H9 (cell line): ENCODE data around the gene DEPDC1B. TPM values are rescaled to one million over a fixed set of nuclear protein-coding genes. Genes with fewer than 3 reads are reported as not detected.

Experiments used
- DNase-seq: peaks from one replicate; pipeline ENCODE4 v3.0.0-alpha.2; 2017
- H2AFZ ChIP-seq: one replicate; pipeline ENCODE4 v1.6.1; 2013; ENCODE audit warnings: mild to moderate bottlenecking, low read length, control low read depth, moderate library complexity
- H2AK5ac ChIP-seq: 2 replicates; pipeline ENCODE4 v1.6.1; 2013; ENCODE audit warnings: low read length, control low read depth, mixed read lengths; ENCODE audit not compliant: insufficient read length
- H2BK120ac ChIP-seq: one replicate; pipeline ENCODE4 v1.6.1; 2013; ENCODE audit warnings: low read depth, mild to moderate bottlenecking, low read length, control low read depth, inconsistent platforms; ENCODE audit not compliant: poor library complexity, severe bottlenecking
- H2BK12ac ChIP-seq: 2 replicates; pipeline ENCODE4 v1.6.1; 2013; ENCODE audit warnings: low read length, control low read depth, mixed read lengths, low read depth; ENCODE audit not compliant: insufficient read length
- H2BK15ac ChIP-seq: 2 replicates; pipeline ENCODE4 v1.6.1; 2013; ENCODE audit warnings: low read depth, low read length, control low read depth
- H2BK20ac ChIP-seq: one replicate; pipeline ENCODE4 v1.6.1; 2013; ENCODE audit warnings: low read depth, mild to moderate bottlenecking, low read length, control low read depth, inconsistent platforms; ENCODE audit not compliant: poor library complexity, severe bottlenecking
- H2BK5ac ChIP-seq: 2 replicates; pipeline ENCODE4 v1.6.1; 2013; ENCODE audit warnings: low read length, control low read depth, mixed read lengths; ENCODE audit not compliant: insufficient read length
- H3K14ac ChIP-seq: 2 replicates; pipeline ENCODE4 v1.6.1; 2013; ENCODE audit warnings: low read length, control low read depth; ENCODE audit not compliant: insufficient read depth
- H3K18ac ChIP-seq: 2 replicates; pipeline ENCODE4 v1.6.1; 2013; ENCODE audit warnings: low read depth, mild to moderate bottlenecking, mixed read lengths, low read length, control low read depth; ENCODE audit not compliant: insufficient read length
- H3K23ac ChIP-seq: 2 replicates; pipeline ENCODE4 v1.6.1; 2013; ENCODE audit warnings: low read length, control low read depth, mixed read lengths, low read depth; ENCODE audit not compliant: insufficient read length
- H3K23me2 ChIP-seq: 2 replicates; pipeline ENCODE4 v1.6.1; 2013; ENCODE audit warnings: low read depth, mild to moderate bottlenecking, mixed read lengths, low read length, control low read depth; ENCODE audit not compliant: insufficient read length, poor library complexity, severe bottlenecking
- H3K27ac ChIP-seq: 2 replicates; pipeline ENCODE4 v1.5.1; 2013; ENCODE audit warnings: low read length, control low read depth, mixed read lengths, low read depth; ENCODE audit not compliant: insufficient read length
- H3K27me3 ChIP-seq: 2 replicates; pipeline ENCODE4 v1.6.1; 2013; ENCODE audit warnings: low read length, control low read depth, inconsistent platforms; ENCODE audit not compliant: insufficient read depth
- H3K4ac ChIP-seq: 2 replicates; pipeline ENCODE4 v1.6.1; 2013; ENCODE audit warnings: low read depth, mild to moderate bottlenecking, control low read depth, inconsistent platforms, low read length, moderate library complexity
- H3K4me1 ChIP-seq: 2 replicates; pipeline ENCODE4 v1.6.1; 2013; ENCODE audit warnings: low read length, control low read depth, inconsistent platforms; ENCODE audit not compliant: insufficient read depth
- H3K4me2 ChIP-seq: 2 replicates; pipeline ENCODE4 v1.6.1; 2013; ENCODE audit warnings: low read length, control low read depth, mixed read lengths; ENCODE audit not compliant: insufficient read length, insufficient read depth
- H3K56ac ChIP-seq: 2 replicates; pipeline ENCODE4 v1.6.1; 2013; ENCODE audit warnings: low read depth, mild to moderate bottlenecking, mixed read lengths, low read length, control low read depth; ENCODE audit not compliant: insufficient read length
- H3K79me1 ChIP-seq: 2 replicates; pipeline ENCODE4 v1.6.1; 2013; ENCODE audit warnings: low read depth, mild to moderate bottlenecking, moderate library complexity, low read length, control low read depth, inconsistent platforms; ENCODE audit not compliant: insufficient read depth, poor library complexity, severe bottlenecking
- H3K79me2 ChIP-seq: 2 replicates; pipeline ENCODE4 v1.6.1; 2013; ENCODE audit warnings: low read length, control low read depth, inconsistent platforms; ENCODE audit not compliant: insufficient read depth
- H3K9ac ChIP-seq: 2 replicates; pipeline ENCODE4 v1.6.1; 2013; ENCODE audit warnings: low read length, control low read depth, mixed read lengths; ENCODE audit not compliant: insufficient read length; ENCODE audit errors: extremely low read depth
- H3K9me3 ChIP-seq: one replicate; pipeline ENCODE4 v1.6.1; 2013; ENCODE audit warnings: low read depth, low read length, inconsistent platforms; ENCODE audit not compliant: control insufficient read depth
- H3T11ph ChIP-seq: one replicate; pipeline ENCODE4 v1.6.1; 2013; ENCODE audit warnings: mild to moderate bottlenecking, low read length, control low read depth, inconsistent platforms
- H4K20me1 ChIP-seq: one replicate; pipeline ENCODE4 v1.6.1; 2013; ENCODE audit not compliant: control insufficient read depth, insufficient read length, insufficient read depth
- H4K5ac ChIP-seq: 2 replicates; pipeline ENCODE4 v1.6.1; 2013; ENCODE audit warnings: low read depth, mild to moderate bottlenecking, mixed read lengths, low read length, control low read depth; ENCODE audit not compliant: insufficient read length
- H4K8ac ChIP-seq: replicated peaks from 2 replicates; pipeline ENCODE4 v1.6.1; 2013; ENCODE audit warnings: low read length, control low read depth, mixed read lengths, low read depth; ENCODE audit not compliant: insufficient read length
- H4K91ac ChIP-seq: 2 replicates; pipeline ENCODE4 v1.6.1; 2013; ENCODE audit warnings: low read depth, mild to moderate bottlenecking, moderate library complexity, mixed read lengths, low read length, control low read depth; ENCODE audit not compliant: insufficient read length
- H3K27ac Mint-ChIP-seq, 3 experiments: 2 replicates in 2 of 3; 3 replicates in 1 of 3; pipeline ENCODE4 v1.8.0; 2020 to 2021; ENCODE audit warnings: mixed read lengths in 3 of 3, mild to moderate bottlenecking in 1 of 3, moderate library complexity in 1 of 3
- H3K27me3 Mint-ChIP-seq: 2 replicates; pipeline ENCODE4 v1.8.0; 2021; ENCODE audit warnings: low read depth, mild to moderate bottlenecking, moderate library complexity, mixed read lengths
- H3K36me3 Mint-ChIP-seq, 3 experiments: 2 replicates in 2 of 3; 3 replicates in 1 of 3; pipeline ENCODE4 v1.8.0; 2020 to 2021; ENCODE audit warnings: low read depth in 3 of 3, mixed read lengths in 3 of 3; ENCODE audit not compliant: insufficient read depth in 1 of 3
- H3K4me1 Mint-ChIP-seq, 2 experiments: 2 replicates each; pipeline ENCODE4 v1.8.0; 2020; ENCODE audit warnings: mixed read lengths in 2 of 2
- H3K4me3 Mint-ChIP-seq, 2 experiments: 2 replicates in 1 of 2; 3 replicates in 1 of 2; pipeline ENCODE4 v1.8.0; 2020 to 2021; ENCODE audit warnings: mild to moderate bottlenecking in 2 of 2, mixed read lengths in 2 of 2, moderate library complexity in 1 of 2
- H3K9me3 Mint-ChIP-seq, 2 experiments: 2 replicates in 1 of 2; 3 replicates in 1 of 2; pipeline ENCODE4 v1.8.0; 2020; ENCODE audit warnings: mild to moderate bottlenecking in 2 of 2, mixed read lengths in 2 of 2, moderate library complexity in 1 of 2
- CTCF ChIP-seq: fragments of 200-600 bp; sonication (generic); conservative IDR thresholded peaks from 3 replicates; pipeline ENCODE4 v1.8.0; 2021; ENCODE audit warnings: antibody characterized with exemption, mild to moderate bottlenecking
- WGBS: extraction: QIAGEN DNeasy Blood & Tissue Kit; methylation state at CpG from one replicate; pipeline ENCODE4 v1.1.7; 2013; ENCODE audit warnings: missing lambda C conversion rate, low lambda C conversion rate, mixed read lengths; ENCODE audit not compliant: insufficient read length; ENCODE audit errors: extremely low coverage; 5-methylcytosine and 5-hydroxymethylcytosine counted together
- total RNA-seq: library from RNA; stranded (reverse); gene quantifications from 2 replicates; pipeline ENCODE4 v1.2.1, GENCODE V29; 2021

Gene DEPDC1B
- total RNA-seq, 1 experiment from 2014 or later, result 49.0 TPM

- no peaks in the 10 kb centered on the region for H3K4me1 Mint-ChIP-seq
- Histone ChIP-seq H2BK120ac (no peak overlapping the region), H3K4me2 (no peak overlapping the region), H4K91ac (no peak overlapping the region), H2BK12ac (no peak overlapping the region), H2AK5ac (no peak overlapping the region), H3K4me1 (no peaks in the 10 kb centered on the region), H3K79me1 (no peaks in the 10 kb centered on the region), H4K8ac (no peak overlapping the region), H3K4ac (no peak overlapping the region), H3T11ph (no peak overlapping the region), H3K56ac (no peak overlapping the region), H2AFZ (no peak overlapping the region), H4K20me1 (no peaks in the 10 kb centered on the region), H3K18ac (no peak overlapping the region), H3K23me2 (no peaks in the 10 kb centered on the region), H2BK20ac (no peak overlapping the region), H3K23ac (no peak overlapping the region), H4K5ac (no peak overlapping the region), H3K27ac (no peak overlapping the region), H3K9me3 (no peaks in the 10 kb centered on the region), H3K14ac (no peak overlapping the region), H2BK5ac (no peak overlapping the region), H3K9ac (no peak overlapping the region), H3K79me2 (no peaks in the 10 kb centered on the region), H3K27me3 (no peaks in the 10 kb centered on the region), H2BK15ac (no peak overlapping the region)
- no CpG with 5 or more reads among the region's 4 CpGs for WGBS
- no peaks in the 10 kb centered on the region for H3K27me3 Mint-ChIP-seq
- peaks cover 10 to 31% (median 23%) of the 10 kb centered on the region in 3 experiments; a peak in 6 of 7 replicates for H3K36me3 Mint-ChIP-seq
- no peak for DNase-seq
- no peaks in the 10 kb centered on the region for H3K9me3 Mint-ChIP-seq
- no peak overlapping the region for H3K27ac Mint-ChIP-seq
- no peak for TF ChIP-seq CTCF
- H3K4me3 Mint-ChIP-seq, result no peak overlapping the region
Measured at GRCh38 chr5:60598424-60598823, 101.5 kb downstream of the DEPDC1B start.
